Cortex of kidney (tissue), 1 donor: Measurements from ENCODE around the gene POLDIP2.

Source experiments
- DNase-seq: peaks from one replicate; lab custom pipeline; 2025; lab: John Stamatoyannopoulos, UW

Gene POLDIP2

GRCh38 chr17:28390563-28390962 is 33.2 kb upstream of the POLDIP2 start:
- no peak for DNase-seq

- no peak for DNase-seq
Observed at GRCh38 chr17:28390141-28390540, 32.8 kb upstream of the POLDIP2 start.

GRCh38 chr17:28388106-28388505 is 30.8 kb upstream of the POLDIP2 start:
- DNase-seq: no peak

DNA sequence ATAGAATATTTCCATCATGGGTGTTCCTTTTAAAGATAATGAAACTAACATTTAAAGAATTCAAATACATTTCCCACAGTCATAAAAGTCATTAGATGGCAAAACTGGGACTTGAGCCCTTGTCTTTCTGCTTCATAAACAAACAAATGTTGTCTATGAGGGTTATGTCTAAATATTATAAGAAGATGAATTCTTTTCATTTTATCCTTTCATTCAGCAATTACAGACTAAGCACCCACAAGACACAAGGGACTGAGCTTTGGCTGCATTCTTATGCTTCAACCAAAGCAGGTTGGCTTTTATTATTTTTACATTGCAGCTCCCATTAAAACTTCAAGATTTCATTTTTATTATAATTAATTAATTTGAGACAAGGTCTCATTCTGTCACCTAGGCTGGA is 29.1 kb upstream of the POLDIP2 start:
- DNase-seq: no peak

DNA sequence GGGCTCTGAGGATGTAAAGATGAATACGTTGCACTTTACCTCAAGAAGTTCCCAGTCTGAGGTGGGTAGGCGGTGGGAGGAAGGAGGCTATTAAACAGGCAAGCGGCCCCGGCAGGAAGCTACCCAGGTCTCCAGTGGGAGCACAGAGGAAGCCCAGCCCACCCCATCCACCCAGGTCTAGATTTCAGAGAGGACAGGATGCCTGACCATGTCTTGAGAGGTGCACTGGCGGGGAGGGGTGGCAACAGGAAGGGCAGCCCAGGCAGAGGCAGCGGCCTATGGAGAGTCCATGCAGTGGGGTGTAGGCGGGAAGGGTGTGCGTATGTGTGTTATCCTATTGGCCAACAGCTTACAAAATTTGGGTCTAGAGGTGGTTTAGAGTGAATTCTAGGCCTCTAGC is 28.1 kb upstream of the POLDIP2 start:
- no peak for DNase-seq

DNA sequence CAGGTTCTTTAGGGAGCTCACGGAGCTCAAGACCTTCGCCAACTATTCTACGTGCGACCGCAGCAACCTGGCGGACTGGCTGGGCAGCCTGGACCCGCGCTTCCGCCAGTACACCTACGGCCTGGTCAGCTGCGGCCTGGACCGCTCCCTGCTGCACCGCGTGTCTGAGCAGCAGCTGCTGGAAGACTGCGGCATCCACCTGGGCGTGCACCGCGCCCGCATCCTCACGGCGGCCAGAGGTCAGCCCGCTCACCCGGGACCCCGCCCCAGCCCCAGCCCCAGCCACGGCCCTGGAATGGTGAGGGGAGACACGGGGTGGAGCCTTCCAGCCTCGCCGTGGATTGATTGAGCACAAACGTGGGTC is 27.7 kb upstream of the POLDIP2 start:
- DNase-seq: no peak

- no peak for DNase-seq
Observed at GRCh38 chr17:28384281-28385036, 27.1 kb upstream of the POLDIP2 start.

GRCh38 chr17:28381141-28381825 is 24.0 kb upstream of the POLDIP2 start:
- DNase-seq: no peak

- DNase-seq: no peak
Observed at GRCh38 chr17:28379814-28380801, 22.8 kb upstream of the POLDIP2 start.

GRCh38 chr17:28372945-28373274 is 15.6 kb upstream of the POLDIP2 start:
- no peak for DNase-seq

- no peak for DNase-seq
Observed at GRCh38 chr17:28372203-28372944, 15.0 kb upstream of the POLDIP2 start.

GRCh38 chr17:28371245-28372202 is 14.2 kb upstream of the POLDIP2 start, which contains the start of gene SARM1:
Gene SARM1, plus strand, starts transcription at chr17:28371694. Its CDS starts 339 bp downstream, at chr17:28372033.
- DNase-seq: no peak

DNA sequence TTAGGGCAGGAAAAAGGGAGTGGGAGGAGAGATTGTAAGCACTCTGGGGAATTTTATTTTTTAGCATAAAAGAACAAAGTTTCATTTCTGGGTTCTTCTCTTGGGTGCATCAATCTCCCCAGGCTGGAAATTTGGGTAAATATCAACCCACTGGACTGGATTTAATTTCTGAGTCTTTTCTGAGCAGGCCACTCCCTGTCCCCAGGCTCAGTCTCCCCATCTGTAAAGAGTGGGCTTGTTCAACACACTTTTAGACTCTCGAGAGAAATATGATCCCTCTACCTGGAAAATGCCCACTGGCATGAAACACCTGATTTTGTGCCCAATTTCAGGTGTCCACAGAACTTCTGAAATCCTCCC is 13.4 kb upstream of the POLDIP2 start:
- no peak for DNase-seq

GRCh38 chr17:28370035-28370743 is 12.9 kb upstream of the POLDIP2 start, which contains the start of gene VTN:
Gene VTN, minus strand, starts transcription at chr17:28370307. Its CDS starts 104 bp downstream, at chr17:28370203.
- DNase-seq: no peak

GRCh38 chr17:28369684-28370034 is 12.3 kb upstream of the POLDIP2 start:
- DNase-seq: no peak

GRCh38 chr17:28368915-28369683 is 11.8 kb upstream of the POLDIP2 start:
- DNase-seq: no peak

- no peak for DNase-seq
Observed at GRCh38 chr17:28368306-28368831, 11.0 kb upstream of the POLDIP2 start.

GRCh38 chr17:28367641-28368305 is 10.4 kb upstream of the POLDIP2 start:
- no peak for DNase-seq
